ENCODE results near the gene STAG1.
"Not testable (repeated sequence)": the region's sequence is repeated elsewhere in the genome, so short reads cannot be mapped to it uniquely, and the experiment has no call there.

Gene STAG1

GRCh38 chr3:136642711-136643110 lies 109.5 kb downstream of the STAG1 start:
- DNase-seq = no peak

GRCh38 chr3:136639069-136639468 lies 113.1 kb downstream of the STAG1 start:
- DNase-seq = no peak

- DNase-seq = no peak
These were observed 115.0 kb downstream of the STAG1 start for GRCh38 chr3:136637176-136637575.

GRCh38 chr3:136634821-136635220 lies 117.4 kb downstream of the STAG1 start:
- no peak for DNase-seq

GRCh38 chr3:136632625-136633081 lies 119.5 kb downstream of the STAG1 start:
- DNase-seq = no peak

- no peak for DNase-seq
These were observed 120.8 kb downstream of the STAG1 start for GRCh38 chr3:136631424-136631823.

GRCh38 chr3:136630915-136631314 lies 121.3 kb downstream of the STAG1 start:
- no peak for DNase-seq

- DNase-seq = no peak
These were observed 125.7 kb downstream of the STAG1 start for GRCh38 chr3:136626493-136626892.

GRCh38 chr3:136624894-136625815 lies 127.0 kb downstream of the STAG1 start:
- DNase-seq = no peak

GRCh38 chr3:136624371-136624770 lies 127.8 kb downstream of the STAG1 start:
- DNase-seq = no peak

GRCh38 chr3:136621628-136622027 lies 130.6 kb downstream of the STAG1 start:
- no peak for DNase-seq

GRCh38 chr3:136620436-136620835 lies 131.7 kb downstream of the STAG1 start:
- no peak for DNase-seq

- not testable (repeated sequence) for DNase-seq
These were observed 134.1 kb downstream of the STAG1 start for GRCh38 chr3:136617969-136618525.

- no peak for DNase-seq
These were observed 135.0 kb downstream of the STAG1 start for GRCh38 chr3:136617198-136617597.

GRCh38 chr3:136612512-136612911 lies 139.7 kb downstream of the STAG1 start:
- DNase-seq = no peak

- no peak for DNase-seq
These were observed 145.2 kb downstream of the STAG1 start for GRCh38 chr3:136606990-136607389.

- not testable (repeated sequence) for DNase-seq
These were observed 146.0 kb downstream of the STAG1 start for GRCh38 chr3:136606216-136606615.

GRCh38 chr3:136604961-136605360 lies 147.2 kb downstream of the STAG1 start:
- DNase-seq = no peak

- DNase-seq = no peak
These were observed 149.4 kb downstream of the STAG1 start for GRCh38 chr3:136602818-136603217.

- no peak for DNase-seq
These were observed 156.1 kb downstream of the STAG1 start for GRCh38 chr3:136595913-136596697.

GRCh38 chr3:136586580-136586979 lies 165.6 kb downstream of the STAG1 start:
- no peak for DNase-seq

- no peak for DNase-seq
These were observed 167.4 kb downstream of the STAG1 start for GRCh38 chr3:136584728-136585127.

GRCh38 chr3:136583823-136584222 lies 168.4 kb downstream of the STAG1 start:
- no peak for DNase-seq

Data from CD4-positive, alpha-beta T cell treated with Interleukin-15 for 1 hour (primary cell).